HT1080 (cell line): ENCODE data around the gene PRRG4. TPM values are rescaled to one million over a fixed set of nuclear protein-coding genes. Genes with fewer than 3 reads are reported as not detected.
"Not testable (repeated sequence)": the region's sequence is repeated elsewhere in the genome, so short reads cannot be mapped to it uniquely, and the experiment has no call there.

Experiments
- DNase-seq: peaks from one replicate; pipeline ENCODE4 v3.0.0-alpha.2; 2015; ENCODE audit warnings: low read depth
- polyA plus RNA-seq, 2 experiments: library from polyadenylated mRNA; depleted of rRNA; stranded (reverse); fragments of >200 nt; gene quantifications; 2 replicates each; pipeline ENCODE4 v1.2.3, GENCODE V29; 2015
- total RNA-seq: library from RNA; depleted of rRNA; stranded (reverse); fragments of >200 nt; shearing (Covaris generic); gene quantifications from 2 replicates; pipeline ENCODE4 v1.2.3, GENCODE V29; 2014; rRNA removed

Gene PRRG4
- 0.33 and 0.35 TPM in 2 replicates for total RNA-seq
- 0.69 and 0.74 TPM in 2 replicates for polyA plus RNA-seq (2015; cell fraction: cytosol; rRNA removed)
- polyA plus RNA-seq (2015; cell fraction: nucleus; rRNA removed), result 0.19 and 0.42 TPM in 2 replicates

DNA sequence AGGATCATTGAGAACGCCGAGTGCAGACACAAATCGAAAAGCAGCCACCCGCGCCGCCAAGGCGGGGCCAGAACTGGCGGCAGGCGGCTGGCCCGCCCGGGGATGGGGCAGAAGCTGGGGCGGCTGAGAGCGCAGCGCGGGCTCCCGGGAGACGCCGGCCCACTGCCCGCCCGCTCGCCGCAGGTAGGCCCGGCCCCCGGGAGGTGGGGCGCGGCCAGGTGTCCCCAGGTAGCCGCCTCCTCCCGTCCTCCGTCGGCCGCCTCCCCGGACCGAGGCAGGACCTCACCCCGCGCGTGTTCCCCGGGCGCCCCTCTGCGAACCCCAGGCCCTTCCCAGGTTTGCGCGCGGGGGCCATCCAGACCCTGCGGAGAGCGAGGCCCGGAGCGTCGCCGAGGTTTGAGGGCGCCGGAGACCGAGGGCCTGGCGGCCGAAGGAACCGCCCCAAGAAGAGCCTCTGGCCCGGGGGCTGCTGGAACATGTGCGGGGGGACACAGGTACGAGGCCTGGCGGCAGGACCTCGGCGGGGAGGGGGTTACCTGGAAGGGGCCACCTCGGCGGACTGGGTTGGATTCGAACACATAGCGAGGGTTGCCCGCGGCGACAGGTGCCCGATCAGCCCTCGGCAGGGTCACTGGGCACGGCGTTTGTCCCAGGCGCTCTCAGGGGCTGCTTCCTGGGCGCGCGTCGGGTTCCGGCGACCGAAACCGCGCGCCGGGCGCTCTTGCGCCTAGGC, at the start of gene PRRG4:
Gene PRRG4 (plus strand): TSS at position 248 of the 733 bp plus-strand sequence. CDS start 603 bp downstream, outside the sequence.
- DNase-seq, result peak; percentile 31

GRCh38 chr11:32780839-32781238, 48.9 kb upstream of the PRRG4 start:
- not testable (repeated sequence) for DNase-seq

DNA sequence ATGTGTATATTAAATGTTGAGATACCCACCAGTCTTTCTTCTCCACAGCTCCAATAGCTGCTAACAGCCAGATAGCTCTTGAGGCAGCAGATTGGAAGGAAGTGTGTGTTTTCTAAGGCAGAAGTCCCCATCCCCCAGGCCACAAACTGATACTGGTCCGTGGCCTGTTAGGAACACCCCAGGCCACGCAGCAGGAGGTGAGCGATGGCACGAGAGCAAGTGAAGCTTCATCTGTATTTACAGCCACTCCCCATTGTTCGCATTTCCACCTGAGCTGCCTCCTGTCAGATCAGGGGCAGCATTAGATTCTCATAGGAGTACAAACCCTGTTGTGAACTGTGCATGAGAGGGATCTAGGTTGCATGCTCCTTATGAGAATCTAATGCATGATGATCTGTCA, 48.0 kb upstream of the PRRG4 start:
- no peak for DNase-seq

- DNase-seq, result no peak
Measured at GRCh38 chr11:32785262-32785661, 44.5 kb upstream of the PRRG4 start.

GRCh38 chr11:32786811-32787210, 42.9 kb upstream of the PRRG4 start:
- DNase-seq, result no peak

DNA sequence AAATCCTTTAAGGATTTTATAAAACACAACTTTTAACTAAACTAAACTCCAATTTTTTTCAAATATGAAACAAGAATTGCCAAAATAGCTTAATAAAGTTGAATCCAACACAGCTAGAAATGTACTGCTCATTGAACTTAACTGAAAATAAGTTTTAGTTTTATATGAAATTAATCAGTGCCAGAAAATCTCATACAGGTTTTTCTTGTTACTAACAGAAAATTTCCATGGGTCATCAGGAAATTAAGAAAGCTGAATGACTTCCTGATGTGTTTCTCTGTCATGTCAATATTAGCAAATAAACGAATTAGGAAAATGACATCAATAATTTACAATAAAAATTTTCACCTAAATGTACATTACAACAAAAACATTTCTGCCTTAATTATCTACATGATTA, 38.8 kb upstream of the PRRG4 start:
- no peak for DNase-seq

DNA sequence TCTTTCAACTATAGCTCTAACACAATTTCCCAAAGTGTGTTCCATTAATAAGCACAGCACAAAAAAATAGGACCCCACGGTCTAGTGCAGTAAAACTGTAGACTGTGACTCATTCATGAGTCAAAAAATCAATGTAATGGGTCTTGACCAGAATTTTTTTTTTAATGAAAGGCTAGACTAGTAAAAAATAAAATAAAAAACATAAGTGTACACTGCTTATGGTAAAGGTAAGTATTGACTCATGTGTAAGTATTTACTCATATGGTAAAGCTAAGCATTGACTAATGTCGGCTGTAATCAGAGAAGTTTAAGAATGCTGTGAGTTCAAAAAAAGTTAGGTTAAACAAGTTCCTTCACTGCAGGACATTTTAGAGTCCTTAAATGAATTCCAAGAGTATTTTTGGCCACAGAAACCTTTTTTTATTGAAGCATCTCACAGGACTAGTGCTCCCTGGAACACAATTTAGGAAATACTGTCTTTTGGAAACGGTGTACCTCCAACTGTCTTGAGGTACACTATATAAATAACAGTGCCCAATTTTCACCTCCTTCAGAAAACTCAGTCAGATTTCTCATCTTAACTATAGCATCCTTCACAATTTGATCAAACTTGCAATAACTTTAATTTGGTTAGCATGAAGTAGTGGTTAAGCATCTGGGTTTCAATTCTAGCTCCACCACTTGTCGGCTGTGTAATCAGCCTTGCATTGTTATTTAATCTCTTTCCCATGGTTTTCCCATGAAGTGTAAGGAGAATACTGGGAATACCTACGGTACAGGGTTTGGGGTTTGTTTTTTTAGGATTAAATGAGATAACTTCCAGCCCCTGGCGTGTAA, 37.4 kb upstream of the PRRG4 start:
- peak; percentile 8 for DNase-seq

DNA sequence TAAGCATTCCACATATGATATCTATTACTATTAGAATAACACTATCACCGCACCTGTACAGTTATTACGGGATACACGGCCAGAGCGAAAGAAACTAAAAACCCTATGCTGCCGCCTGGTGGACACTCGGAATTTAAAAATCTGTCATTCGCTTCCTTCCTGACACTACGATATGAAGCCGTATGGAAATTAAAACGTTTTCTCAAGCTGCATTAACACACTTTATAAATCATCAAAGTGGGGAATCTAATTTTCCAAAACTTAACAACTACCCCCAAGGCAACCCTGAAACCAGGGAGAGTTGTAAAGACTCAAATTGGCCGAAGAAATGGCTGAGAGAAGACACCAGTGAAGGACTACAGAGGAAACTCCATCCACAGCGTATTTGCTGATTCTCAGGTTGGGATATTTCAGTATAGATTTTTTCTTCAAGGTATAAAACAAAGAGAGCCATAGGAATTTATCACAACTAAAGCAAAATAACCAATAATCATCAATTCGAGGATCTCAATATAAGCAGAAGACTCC, 36.7 kb upstream of the PRRG4 start:
- DNase-seq, result peak; percentile 52

GRCh38 chr11:32794439-32794838, 35.3 kb upstream of the PRRG4 start, which contains the start of gene CCDC73:
TSS of gene CCDC73 (minus strand) at chr11:32794662. CDS start at chr11:32760243, 34,419 bp downstream.
- no peak for DNase-seq

DNA sequence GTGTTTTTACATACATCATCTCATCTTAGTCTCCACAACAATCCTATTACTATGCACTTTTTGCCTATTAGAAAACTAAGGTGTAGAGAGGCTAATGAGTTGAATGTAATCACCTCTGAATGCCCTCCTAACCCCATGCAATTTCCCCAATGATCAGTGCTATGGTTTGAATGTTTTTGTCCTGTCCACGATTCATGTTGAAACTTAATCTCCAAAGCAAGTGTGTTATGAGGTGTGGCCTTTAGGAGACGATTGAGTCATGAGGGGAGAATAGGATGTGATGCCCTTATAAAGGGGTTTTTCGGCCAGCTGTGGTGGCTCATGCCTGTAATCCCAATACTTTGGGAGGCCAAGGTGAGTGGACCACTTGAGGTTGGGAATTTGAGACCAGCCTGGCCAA, 33.3 kb upstream of the PRRG4 start:
- DNase-seq, result peak; percentile 32

- DNase-seq, result peak; percentile 79
Measured at GRCh38 chr11:32809313-32809712, 20.4 kb upstream of the PRRG4 start.

DNA sequence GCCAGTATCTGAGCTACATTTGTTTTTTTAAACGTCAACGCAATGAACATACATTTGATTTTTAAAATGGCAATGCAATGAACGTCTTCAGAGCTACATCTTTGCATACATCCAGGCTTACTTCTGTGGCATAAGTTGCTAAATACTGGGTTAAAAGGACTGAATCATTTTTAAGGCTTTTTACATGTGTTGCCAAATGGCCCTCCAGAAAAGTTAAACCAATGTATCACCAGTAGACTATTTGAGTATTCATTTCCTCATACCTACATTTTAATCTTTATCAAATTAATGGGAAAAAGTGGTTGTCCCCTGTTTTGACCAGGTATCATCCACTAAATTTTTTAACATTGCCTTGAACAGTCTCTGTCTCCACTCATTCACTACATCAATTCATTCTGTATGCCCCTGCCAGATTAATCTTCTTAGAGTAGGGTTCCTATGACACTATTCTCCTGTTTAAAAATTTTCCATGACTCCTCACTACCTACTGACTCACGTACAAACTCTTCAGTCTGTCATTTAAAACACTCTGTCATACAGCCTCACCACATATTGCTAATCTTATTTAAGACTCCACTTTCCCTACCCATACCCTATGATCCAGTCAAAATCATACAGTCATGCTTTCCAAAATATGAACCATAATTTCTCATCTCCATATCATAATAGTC, 12.4 kb upstream of the PRRG4 start:
- DNase-seq, result peak; percentile 52

DNA sequence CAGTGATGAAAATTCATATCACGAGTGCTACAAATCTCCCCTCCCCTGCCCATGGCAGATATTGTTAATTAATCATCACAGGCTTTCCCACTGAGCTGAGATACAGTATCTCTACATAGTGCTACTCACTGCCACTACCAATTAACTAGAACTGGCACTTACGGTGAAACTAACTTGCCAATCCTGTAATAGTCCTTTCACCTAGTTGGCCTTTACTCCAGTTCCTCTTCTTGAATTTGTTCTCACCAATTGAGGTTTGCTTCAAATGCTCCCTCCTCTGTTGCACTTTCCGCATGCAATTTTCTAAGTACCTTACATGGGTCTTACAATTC, 11.9 kb upstream of the PRRG4 start:
- no peak for DNase-seq

GRCh38 chr11:32819187-32819586, 10.5 kb upstream of the PRRG4 start:
- DNase-seq, result no peak

GRCh38 chr11:32820497-32820896, 9.2 kb upstream of the PRRG4 start:
- no peak for DNase-seq

DNA sequence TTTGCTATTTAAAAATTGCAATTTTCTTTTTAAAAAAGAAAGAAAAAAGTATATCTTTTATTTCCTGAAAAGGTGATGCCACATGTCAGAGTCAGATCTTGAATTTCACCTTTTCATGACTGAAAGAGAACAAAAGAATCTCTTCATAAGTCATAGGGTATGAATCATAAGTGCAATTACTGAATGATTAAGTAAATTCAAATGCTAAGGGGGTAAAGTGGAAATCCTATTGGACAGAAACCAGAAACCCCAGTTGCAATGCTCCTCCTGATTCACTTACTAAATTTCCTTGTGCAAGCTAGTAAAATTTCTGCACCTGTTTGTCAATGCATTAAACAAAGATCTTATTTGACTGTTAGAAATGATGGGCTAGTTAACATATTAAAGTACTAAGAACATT, 8.2 kb upstream of the PRRG4 start:
- peak; percentile 88 for DNase-seq

DNA sequence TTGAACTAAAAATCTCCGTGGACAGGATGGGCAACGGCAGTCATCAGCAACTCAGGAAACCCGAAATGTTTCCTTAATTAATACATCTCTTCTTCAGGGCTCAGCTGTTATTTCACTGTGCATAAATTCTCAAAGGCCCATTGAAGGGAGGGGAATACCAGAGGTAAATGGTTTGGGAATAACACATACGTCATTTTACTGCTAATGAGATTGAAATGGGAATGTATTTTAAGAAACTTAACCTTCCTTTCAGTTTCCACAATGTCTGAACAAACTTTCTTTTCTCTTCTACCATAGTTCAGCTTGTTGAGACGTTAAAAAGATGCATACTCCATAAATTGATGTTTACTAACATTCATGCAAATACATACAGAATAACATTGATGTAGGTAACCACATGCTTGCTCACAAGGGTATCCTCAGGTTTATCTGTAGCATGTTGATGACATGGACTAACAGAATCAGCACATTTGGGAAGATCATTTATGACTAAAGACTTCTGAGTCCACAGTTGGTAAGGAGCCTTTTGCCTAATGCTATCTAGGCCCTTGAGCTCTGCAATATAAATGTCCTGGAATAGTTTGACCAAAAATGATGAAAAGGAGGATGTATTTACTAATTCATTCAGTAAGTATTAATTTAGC, 7.7 kb upstream of the PRRG4 start:
- no peak for DNase-seq

- not testable (repeated sequence) for DNase-seq
Measured at GRCh38 chr11:32823617-32824016, 6.1 kb upstream of the PRRG4 start.

DNA sequence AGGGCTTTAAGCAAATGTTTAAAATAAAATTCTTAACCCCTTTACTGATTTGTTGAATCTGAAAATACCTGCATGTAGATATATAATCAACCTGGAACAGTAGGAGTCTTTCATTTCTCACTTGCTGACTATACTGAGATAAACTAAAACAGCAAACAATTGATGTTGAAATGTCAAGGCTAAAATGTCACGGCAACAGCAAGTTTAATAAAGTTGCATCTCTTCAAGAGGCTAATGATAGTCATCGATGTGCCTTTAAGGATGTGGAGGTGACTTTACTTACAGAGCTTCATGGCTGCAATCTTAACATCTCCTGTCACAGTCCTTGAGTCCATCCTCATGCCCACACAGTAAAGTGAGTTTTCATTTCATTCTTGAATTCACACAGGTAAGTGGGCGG, 3.6 kb upstream of the PRRG4 start:
- no peak for DNase-seq

DNA sequence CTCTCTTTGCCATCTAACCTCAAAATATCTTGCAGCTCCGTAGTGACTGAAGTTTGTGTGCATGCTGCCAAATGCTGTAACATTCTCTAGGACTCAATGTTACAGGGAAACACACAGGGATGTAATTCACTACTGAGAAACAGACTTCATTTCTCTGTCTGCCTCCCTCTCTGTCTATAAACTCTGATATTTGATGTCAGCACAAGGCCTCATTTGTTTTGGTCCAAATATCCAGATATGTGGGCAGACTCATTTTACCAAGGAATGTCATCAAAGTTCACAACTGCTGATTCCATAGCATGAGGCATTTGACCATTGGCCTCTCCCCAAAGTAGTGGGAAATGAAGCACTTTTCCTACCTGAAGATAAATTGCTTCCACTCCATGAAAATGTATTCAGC, 2.5 kb upstream of the PRRG4 start:
- no peak for DNase-seq

DNA sequence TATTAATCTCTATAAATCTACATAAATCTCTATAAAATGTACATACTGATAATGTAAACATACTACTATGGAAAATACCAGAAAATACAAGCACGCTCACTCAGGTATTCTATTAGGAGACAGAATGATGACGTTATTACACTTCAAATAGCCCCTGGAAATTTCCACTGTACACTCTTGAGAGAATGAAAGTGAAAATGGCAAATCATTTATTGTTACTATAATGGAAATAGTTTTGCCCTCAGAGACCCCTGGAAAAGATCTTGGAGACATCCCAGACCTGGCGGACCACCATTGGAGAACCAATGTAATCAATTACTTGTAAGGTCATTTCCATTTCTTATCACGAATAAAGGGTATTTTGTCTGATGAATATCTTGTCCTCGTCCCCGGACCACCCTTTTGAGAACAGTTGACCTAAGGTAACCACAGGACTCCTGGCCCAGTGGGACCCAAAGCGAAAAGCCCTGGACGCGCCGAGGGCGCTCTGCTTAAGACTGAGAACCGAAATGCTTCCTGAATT, 509 bp upstream of the PRRG4 start:
- no peak for DNase-seq
